IPS-NIHi11 (cell line): Measurements from ENCODE around the gene LTK.

Experiments
- DNase-seq: peaks from one replicate; pipeline ENCODE4 v3.0.0; 2012; ENCODE audit warnings: mixed read lengths, low spot score

LTK gene

GRCh38 chr15:41513506-41514227, at the start of gene LTK:
Gene LTK, minus strand, starts transcription at chr15:41513827. Its CDS starts 118 bp downstream, at chr15:41513709.
- peak; percentile 77 for DNase-seq

GRCh38 chr15:41562784-41563198, 49.2 kb upstream of the LTK start:
- no peak for DNase-seq

- DNase-seq: no peak
These were observed 48.6 kb upstream of the LTK start for GRCh38 chr15:41562244-41562643.

GRCh38 chr15:41561777-41562145, 48.1 kb upstream of the LTK start:
- DNase-seq: peak; percentile 43

- no peak for DNase-seq
These were observed 47.6 kb upstream of the LTK start for GRCh38 chr15:41561104-41561776.

- no peak for DNase-seq
These were observed 46.9 kb upstream of the LTK start for GRCh38 chr15:41560572-41560874.

GRCh38 chr15:41559239-41559782, 45.7 kb upstream of the LTK start:
- DNase-seq: peak; percentile 37

- DNase-seq: peak; percentile 87
These were observed 45.0 kb upstream of the LTK start, which contains the start of gene TYRO3 for GRCh38 chr15:41558400-41559238. Gene TYRO3, plus strand, starts transcription at chr15:41559212. Its CDS starts 46 bp downstream, at chr15:41559258.

GRCh38 chr15:41557673-41558399, 44.2 kb upstream of the LTK start:
- DNase-seq: peak; percentile 83

GRCh38 chr15:41556677-41557076, 43.0 kb upstream of the LTK start:
- DNase-seq: no peak

- DNase-seq: no peak
These were observed 41.3 kb upstream of the LTK start for GRCh38 chr15:41554915-41555314.

- no peak for DNase-seq
These were observed 40.7 kb upstream of the LTK start for GRCh38 chr15:41554343-41554742.

- DNase-seq: no peak
These were observed 40.1 kb upstream of the LTK start for GRCh38 chr15:41553731-41554130.

GRCh38 chr15:41550066-41550775, 36.6 kb upstream of the LTK start:
- DNase-seq: no peak

- no peak for DNase-seq
These were observed 33.5 kb upstream of the LTK start for GRCh38 chr15:41546851-41547786.

GRCh38 chr15:41545218-41545617, 31.6 kb upstream of the LTK start:
- DNase-seq: no peak

- DNase-seq: no peak
These were observed 31.0 kb upstream of the LTK start for GRCh38 chr15:41544650-41545015.

GRCh38 chr15:41543521-41543870, 29.9 kb upstream of the LTK start:
- DNase-seq: no peak

GRCh38 chr15:41536866-41537265, 23.2 kb upstream of the LTK start:
- DNase-seq: no peak

- DNase-seq: no peak
These were observed 21.9 kb upstream of the LTK start for GRCh38 chr15:41535544-41535943.
